ENCODE measurements around the gene BAZ2A. TPM values are rescaled to one million over a fixed set of nuclear protein-coding genes. Genes with fewer than 3 reads are reported as not detected.

BAZ2A gene
- total RNA-seq, 1 donor from 2014 or later = 196 TPM

DNA sequence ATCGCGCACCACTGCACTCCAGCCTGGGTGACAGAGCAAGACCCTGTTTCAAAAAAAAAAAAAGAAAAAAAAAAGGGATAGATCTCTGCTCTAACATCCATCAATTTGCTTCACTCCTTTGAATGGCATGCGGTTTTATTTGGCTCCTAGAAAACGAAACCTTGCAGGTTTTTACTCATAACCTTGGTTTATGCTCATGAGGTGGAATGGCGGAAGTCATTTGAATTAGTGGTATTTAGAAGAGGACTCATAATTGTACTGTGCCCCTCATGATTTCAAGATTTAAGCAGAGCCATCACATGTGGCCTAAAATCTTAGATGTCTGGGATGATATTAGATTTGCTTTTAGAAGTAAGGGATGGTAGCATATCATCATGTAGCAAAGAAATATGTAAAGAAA is 79.1 kb downstream of the BAZ2A start:
- H3K9me3 Mint-ChIP-seq (ENCODE audit: unreplicated experiment) = no peaks in the 10 kb centered on the region
- DNase-seq = no peak
- no peak overlapping the region for H3K4me3 Mint-ChIP-seq (ENCODE audit: unreplicated experiment)
- TF ChIP-seq, protein P1, sequence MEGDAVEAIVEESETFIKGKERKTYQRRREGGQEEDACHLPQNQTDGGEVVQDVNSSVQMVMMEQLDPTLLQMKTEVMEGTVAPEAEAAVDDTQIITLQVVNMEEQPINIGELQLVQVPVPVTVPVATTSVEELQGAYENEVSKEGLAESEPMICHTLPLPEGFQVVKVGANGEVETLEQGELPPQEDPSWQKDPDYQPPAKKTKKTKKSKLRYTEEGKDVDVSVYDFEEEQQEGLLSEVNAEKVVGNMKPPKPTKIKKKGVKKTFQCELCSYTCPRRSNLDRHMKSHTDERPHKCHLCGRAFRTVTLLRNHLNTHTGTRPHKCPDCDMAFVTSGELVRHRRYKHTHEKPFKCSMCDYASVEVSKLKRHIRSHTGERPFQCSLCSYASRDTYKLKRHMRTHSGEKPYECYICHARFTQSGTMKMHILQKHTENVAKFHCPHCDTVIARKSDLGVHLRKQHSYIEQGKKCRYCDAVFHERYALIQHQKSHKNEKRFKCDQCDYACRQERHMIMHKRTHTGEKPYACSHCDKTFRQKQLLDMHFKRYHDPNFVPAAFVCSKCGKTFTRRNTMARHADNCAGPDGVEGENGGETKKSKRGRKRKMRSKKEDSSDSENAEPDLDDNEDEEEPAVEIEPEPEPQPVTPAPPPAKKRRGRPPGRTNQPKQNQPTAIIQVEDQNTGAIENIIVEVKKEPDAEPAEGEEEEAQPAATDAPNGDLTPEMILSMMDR (IDR thresholded peaks at IDR 0.05; ENCODE audit: partially characterized antibody, unreplicated experiment) = no peak
- no peaks in the 10 kb centered on the region for H3K36me3 Mint-ChIP-seq (ENCODE audit: unreplicated experiment)
- no peak overlapping the region for H3K27ac Mint-ChIP-seq (ENCODE audit: unreplicated experiment)
- H3K4me1 Mint-ChIP-seq (ENCODE audit: low read depth, unreplicated experiment) = no peaks in the 10 kb centered on the region
- H3K27me3 Mint-ChIP-seq (ENCODE audit: unreplicated experiment) = no peaks in the 10 kb centered on the region

DNA sequence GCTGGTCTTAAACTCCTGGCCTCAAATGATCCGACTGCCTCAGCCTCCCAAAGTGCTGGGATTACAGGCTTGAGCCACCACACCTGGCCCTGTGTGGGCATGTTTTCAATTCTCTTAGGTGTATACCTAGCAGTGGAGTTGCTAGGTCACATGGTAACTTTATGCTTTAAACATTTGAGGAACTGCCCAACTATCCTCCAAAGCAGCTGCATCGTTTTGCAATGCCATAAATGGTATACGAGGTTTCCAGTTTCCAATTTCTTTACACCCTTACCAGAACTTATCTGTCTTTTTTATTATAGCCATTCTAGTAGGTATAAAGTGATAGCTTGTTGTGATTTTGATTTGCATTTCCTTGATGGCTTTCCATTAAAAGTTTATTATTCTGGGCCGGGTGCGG is 83.4 kb downstream of the BAZ2A start:
- H3K4me1 Mint-ChIP-seq (ENCODE audit: low read depth, unreplicated experiment) = no peaks in the 10 kb centered on the region
- no peaks in the 10 kb centered on the region for H3K9me3 Mint-ChIP-seq (ENCODE audit: unreplicated experiment)
- H3K4me3 Mint-ChIP-seq (ENCODE audit: unreplicated experiment) = no peak overlapping the region
- TF ChIP-seq, protein P1 (IDR thresholded peaks at IDR 0.05; ENCODE audit: partially characterized antibody, unreplicated experiment) = no peak
- no peak for DNase-seq
- H3K27ac Mint-ChIP-seq (ENCODE audit: unreplicated experiment) = no peak overlapping the region
- no peaks in the 10 kb centered on the region for H3K36me3 Mint-ChIP-seq (ENCODE audit: unreplicated experiment)
- H3K27me3 Mint-ChIP-seq (ENCODE audit: unreplicated experiment) = no peaks in the 10 kb centered on the region

Other genes starting within 250 kb of the BAZ2A start
- 17.9 TPM for gene TIMELESS, start 180.9 kb downstream of the BAZ2A start, total RNA-seq (ENCODE audit: unreplicated experiment)
- not detected for gene MIP, start 175.7 kb downstream of the BAZ2A start, total RNA-seq (ENCODE audit: unreplicated experiment)
- 3.6 TPM for gene SPRYD4, start 161.7 kb downstream of the BAZ2A start, total RNA-seq (ENCODE audit: unreplicated experiment)
- gene GLS2, start 142.2 kb downstream of the BAZ2A start, total RNA-seq (ENCODE audit: unreplicated experiment) = 0.91 TPM
- 10.2 TPM for gene RBMS2, start 108.5 kb downstream of the BAZ2A start, total RNA-seq (ENCODE audit: unreplicated experiment)
- gene ATP5F1B, start 15.7 kb upstream of the BAZ2A start, total RNA-seq (ENCODE audit: unreplicated experiment) = 735 TPM
- gene PTGES3, start 58.0 kb upstream of the BAZ2A start, total RNA-seq (ENCODE audit: unreplicated experiment) = 180 TPM
- gene NACA, start 95.0 kb upstream of the BAZ2A start, total RNA-seq (ENCODE audit: unreplicated experiment) = 589 TPM
- gene PRIM1, start 122.0 kb upstream of the BAZ2A start, total RNA-seq (ENCODE audit: unreplicated experiment) = 11.3 TPM
- 1.5 TPM for gene HSD17B6, start 133.0 kb upstream of the BAZ2A start, total RNA-seq (ENCODE audit: unreplicated experiment)